ENCODE results near the gene DGKB. TPM values are rescaled to one million over a fixed set of nuclear protein-coding genes. Genes with fewer than 3 reads are reported as not detected.

The DGKB gene
- total and polyA plus RNA-seq, 2 of the 8 experiments (the other 6 are each of a cell fraction or from before 2014, with no cell fraction given) = 1.9 to 2.6 TPM

GRCh38 chr7:14931511-14932215 lies 29.1 kb upstream of the DGKB start:
- Histone ChIP-seq H2BK20ac (ENCODE audit: low read length) (no peak overlapping the region), H3K79me1 (ENCODE audit: low read depth, low read length) (no peaks in the 10 kb centered on the region), H2BK5ac (ENCODE audit: low read depth, low read length) (no peak overlapping the region), H2BK15ac (ENCODE audit: low read length) (no peak overlapping the region), H3K79me2 (ENCODE audit: control insufficient read depth in 1 of 2, insufficient read depth in 2 of 2, low read length in 2 of 2) (no peaks in the 10 kb centered on the region), H4K20me1 (replicated peaks in 1 of 2; ENCODE audit: control insufficient read depth in 1 of 2, insufficient read depth in 2 of 2, low read length in 2 of 2) (no peaks in the 10 kb centered on the region), H3K9ac (replicated peaks in 1 of 4; ENCODE audit: extremely low read depth in 1 of 4, low read depth in 3 of 4, low read length in 3 of 4) (no peak overlapping the region), H2BK120ac (replicated peaks; ENCODE audit: low read depth, low read length) (no peak overlapping the region), H3K56ac (replicated peaks; ENCODE audit: insufficient read length, low read depth, low read length) (no peak overlapping the region), H3K27ac (ENCODE audit: low read depth, low read length) (no peak overlapping the region), H3K4ac (replicated peaks; ENCODE audit: insufficient read length, low read depth, low read length) (no peak overlapping the region), H3K4me3 (ENCODE audit: extremely low read depth in 1 of 4, insufficient read depth in 2 of 4, low read depth in 3 of 4, low read length in 4 of 4) (no peak overlapping the region), H3K14ac (ENCODE audit: insufficient read length) (no peak overlapping the region), H4K91ac (replicated peaks; ENCODE audit: insufficient read length, low read length) (no peak overlapping the region), H3K36me3 (ENCODE audit: control insufficient read depth in 2 of 4, insufficient read depth in 4 of 4, low read length in 3 of 4) (no peaks in the 10 kb centered on the region), H3K23ac (ENCODE audit: insufficient read length) (no peak overlapping the region), H4K5ac (ENCODE audit: insufficient read length, low read depth, low read length) (no peak overlapping the region), H3K27me3 (replicated peaks in 1 of 4; ENCODE audit: control insufficient read depth in 3 of 4, extremely low read depth in 1 of 4, insufficient read depth in 3 of 4, low read length in 3 of 4) (no peaks in the 10 kb centered on the region), H2AFZ (ENCODE audit: low read length) (peak overlapping the region; percentile 4; the same call in 1 of the 2 replicates), H2AK5ac (ENCODE audit: low read depth, low read length) (no peak overlapping the region), H4K8ac (ENCODE audit: extremely low read depth, insufficient read depth, low read length) (no peak overlapping the region), H3K18ac (ENCODE audit: extremely low read depth, low read length) (no peak overlapping the region), H3K4me1 (replicated peaks in 1 of 4; ENCODE audit: control insufficient read depth in 3 of 4, insufficient read depth in 4 of 4, low read length in 3 of 4) (no peaks in the 10 kb centered on the region), H3K9me3 (ENCODE audit: insufficient read depth in 2 of 2, low read depth in 1 of 2, low read length in 1 of 2) (no peaks in the 10 kb centered on the region), H2BK12ac (ENCODE audit: low read depth, low read length) (no peak overlapping the region), H3K23me2 (ENCODE audit: low read depth, low read length) (no peaks in the 10 kb centered on the region), H3K4me2 (ENCODE audit: insufficient read depth in 1 of 2, low read depth in 2 of 2, low read length in 2 of 2) (no peak overlapping the region)
- no peak for DNase-seq (ENCODE audit: low read depth in 1 of 2, low spot score in 2 of 2)
- CTCF ChIA-PET (ENCODE audit: partially characterized antibody) = no interaction called here
- POLR2A ChIA-PET (ENCODE audit: partially characterized antibody) = no interaction called here
- no peak for FAIRE-seq
- 93% methylated on average over 4 of the region's 4 CpGs; no CpG with 5 or more reads in 1 of the 2 experiments for WGBS, 2 experiments (ENCODE audit: extremely low coverage in 1 of 2, insufficient coverage in 1 of 2, insufficient read length in 1 of 2, insufficient replicate concordance in 2 of 2, low coverage in 1 of 2, low lambda C conversion rate in 2 of 2, missing lambda C conversion rate in 1 of 2)
- TF ChIP-seq TEAD4 (IDR thresholded peaks at IDR 0.05; ENCODE audit: low read depth, low read length) = no peak
- no peak for TF ChIP-seq CTCF (IDR thresholded peaks at IDR 0.05; ENCODE audit: control extremely low read depth in 1 of 3, insufficient read depth in 1 of 3, low read depth in 1 of 3, low read length in 3 of 3)
- no peak for TF ChIP-seq RAD21 (IDR thresholded peaks at IDR 0.05 in 1 of 2, conservative IDR thresholded peaks at IDR 0.05 in 1 of 2; ENCODE audit: low read depth in 2 of 2, low read length in 2 of 2)
- no peak for TF ChIP-seq E2F6 (IDR thresholded peaks at IDR 0.05)
- TF ChIP-seq BACH1 (IDR thresholded peaks at IDR 0.05; ENCODE audit: low read length) = no peak
- TF ChIP-seq RNF2 (IDR thresholded peaks at IDR 0.05; ENCODE audit: borderline replicate concordance, low read depth, low read length, missing control alignments, poor library complexity, severe bottlenecking) = no peak
- no peak for TF ChIP-seq CREB1 (IDR thresholded peaks at IDR 0.05)
- no peak for TF ChIP-seq JUND (IDR thresholded peaks at IDR 0.05; ENCODE audit: low read length)
- TF ChIP-seq PHF8 (conservative IDR thresholded peaks at IDR 0.05; ENCODE audit: low read depth, low read length) = no peak
- no peak for TF ChIP-seq POU5F1 (IDR thresholded peaks at IDR 0.05; ENCODE audit: low read depth, low read length)

All from H1 (cell line).